Measurements from ENCODE around the gene RPA4.

GRCh38 chrX:96837808-96838207 lies 45.9 kb upstream of the RPA4 start:
- TF ChIP-seq POLR2AphosphoS5 (IDR thresholded peaks at IDR 0.05; ENCODE audit: low read depth, low read length), result no peak
- TF ChIP-seq TAF1 (IDR thresholded peaks at IDR 0.05; ENCODE audit: borderline replicate concordance, low read depth, low read length), result no peak
- no peak for TF ChIP-seq POLR2A (IDR thresholded peaks at IDR 0.05; ENCODE audit: low read depth, low read length)
